GM12878 (cell line): ENCODE data around the gene PCDHGA3. TPM values are rescaled to one million over a fixed set of nuclear protein-coding genes. Genes with fewer than 3 reads are reported as not detected.

ENCODE experiments used
- ATAC-seq: fragments of 200-7000 bp; cut with Tn5 transposase; 3 replicates; pipeline ENCODE4 v1.9.1; 2020; ENCODE audit warnings: mild to moderate bottlenecking, moderate library complexity
- BruUV-seq: library from RNA; stranded (reverse); fragments of 400-500 nt; replicated peaks from 2 replicates; lab custom pipeline; 2021; lab: Mats Ljungman, UMichigan
- CTCF ChIA-PET: fragments of 300-600 bp; sonication (Branson Sonifier 250); formaldehyde crosslinking; extraction: SDS; loops from one replicate; lab custom pipeline; 2021; ENCODE audit warnings: inconsistent platforms; lab: Yijun Ruan, JAX
- POLR2A ChIA-PET: fragments of 350-600 bp; formaldehyde crosslinking; extraction: SDS; loops from one replicate; lab custom pipeline; 2021; ENCODE audit warnings: inconsistent platforms; lab: Charles Lee
- RAD21 ChIA-PET: fragments of 300-600 bp; sonication (Branson Sonifier 250); formaldehyde crosslinking; loops from one replicate; lab custom pipeline; 2023; ENCODE audit warnings: antibody characterized with exemption; ENCODE audit not compliant: unreplicated experiment; lab: Charles Lee
- SMC1A ChIA-PET: fragments of 300-600 bp; sonication (Branson Sonifier 250); formaldehyde crosslinking; loops from one replicate; lab custom pipeline; 2023; ENCODE audit not compliant: unreplicated experiment, uncharacterized antibody; lab: Charles Lee
- DNase-seq: peaks from one replicate; pipeline ENCODE4 v3.0.0-alpha.2; 2011; ENCODE audit warnings: low read depth, low spot score
- FAIRE-seq: peaks from 3 replicates; lab custom pipeline; 2011; peaks lifted over from hg19 to GRCh38; lab: Jason Lieb, UNC
- H2AFZ ChIP-seq: 2 replicates; pipeline ENCODE4 v1.6.0; 2011; ENCODE audit warnings: low read depth, low read length, control low read depth; ENCODE audit not compliant: control insufficient read depth
- H3K27ac ChIP-seq: 2 replicates; pipeline ENCODE4 v1.5.1; 2011; ENCODE audit warnings: control low read depth; ENCODE audit not compliant: control insufficient read depth, insufficient read depth
- H3K27me3 ChIP-seq, 2 experiments: replicated peaks in 1 of 2; 2 replicates each; pipeline versions ENCODE4 v1.6.0 to v1.6.1; 2011; ENCODE audit warnings: low read length in 1 of 2; ENCODE audit not compliant: control insufficient read depth in 2 of 2, insufficient read depth in 2 of 2
- H3K36me3 ChIP-seq, 2 experiments: 2 replicates each; pipeline ENCODE4 v1.5.1; 2011; ENCODE audit warnings: low read length in 1 of 2; ENCODE audit not compliant: control insufficient read depth in 2 of 2, insufficient read depth in 2 of 2
- H3K4me1 ChIP-seq: 2 replicates; pipeline ENCODE4 v1.6.1; 2011; ENCODE audit warnings: mild to moderate bottlenecking, low read length, moderate library complexity, mixed read lengths; ENCODE audit not compliant: control insufficient read depth, insufficient read depth
- H3K4me2 ChIP-seq: 2 replicates; pipeline ENCODE4 v1.6.0; 2011; ENCODE audit warnings: control low read depth; ENCODE audit not compliant: control insufficient read depth, insufficient read depth
- H3K4me3 ChIP-seq: fragments of 200-600 bp; sonication (generic); 2 replicates; pipeline ENCODE4 v1.5.1; 2016
- H3K79me2 ChIP-seq: 2 replicates; pipeline ENCODE4 v1.6.0; 2011; ENCODE audit warnings: low read length; ENCODE audit not compliant: control insufficient read depth, insufficient read depth
- H3K9ac ChIP-seq: 2 replicates; pipeline ENCODE4 v1.8.0; 2011; ENCODE audit warnings: low read length, control low read depth, mixed read lengths; ENCODE audit not compliant: control insufficient read depth, insufficient read depth
- H3K9me3 ChIP-seq: replicated peaks from 3 replicates; pipeline ENCODE4 v1.5.1; 2011; ENCODE audit warnings: mild to moderate bottlenecking, low read length; ENCODE audit not compliant: control insufficient read depth, insufficient read depth
- H4K20me1 ChIP-seq: 2 replicates; pipeline ENCODE4 v1.6.0; 2011; ENCODE audit not compliant: control insufficient read depth, insufficient read depth
- BACH1 ChIP-seq: fragments of 450-650 bp; IDR thresholded peaks from 2 replicates; pipeline ENCODE4 v1.6.1; 2017; ENCODE audit warnings: mild to moderate bottlenecking, borderline replicate concordance
- CBFB ChIP-seq: IDR thresholded peaks from 2 replicates; pipeline ENCODE4 v1.6.1; 2016; ENCODE audit warnings: antibody characterized with exemption, low read depth
- CBX3 ChIP-seq: fragments of 200-600 bp; sonication (generic); IDR thresholded peaks from 2 replicates; pipeline ENCODE4 v1.6.1; 2016; ENCODE audit warnings: low read depth, borderline replicate concordance
- EZH2 ChIP-seq: IDR thresholded peaks from 2 replicates; pipeline ENCODE4 v1.6.1; 2012; ENCODE audit warnings: low read depth, mild to moderate bottlenecking, control low read depth, inconsistent platforms, low read length, borderline replicate concordance; ENCODE audit not compliant: control insufficient read depth
- HDGF ChIP-seq: fragments of 450-650 bp; IDR thresholded peaks from 2 replicates; pipeline ENCODE4 v1.6.1; 2016; ENCODE audit warnings: antibody characterized with exemption
- JUND ChIP-seq: IDR thresholded peaks from 2 replicates; pipeline ENCODE4 v1.6.1; 2012; ENCODE audit warnings: low read depth, mild to moderate bottlenecking, low read length, improper control_type of control experiment, moderate library complexity
- MXI1 ChIP-seq: fragments of 150-350 bp; IDR thresholded peaks from 2 replicates; pipeline ENCODE4 v1.6.1; 2011; ENCODE audit warnings: low read depth, mild to moderate bottlenecking, inconsistent platforms, low read length, improper control_type of control experiment
- NR2F1 ChIP-seq: fragments of 450-650 bp; conservative IDR thresholded peaks from 2 replicates; pipeline ENCODE4 v1.6.1; 2017; ENCODE audit warnings: mild to moderate bottlenecking
- PAX5 ChIP-seq: IDR thresholded peaks from 2 replicates; pipeline ENCODE4 v1.6.1; 2011; ENCODE audit warnings: low read depth, low read length, borderline replicate concordance
- PML ChIP-seq: IDR thresholded peaks from 2 replicates; pipeline ENCODE4 v1.6.1; 2012; ENCODE audit warnings: low read length, inconsistent platforms
- POU2F2 ChIP-seq: IDR thresholded peaks from 3 replicates; pipeline ENCODE4 v1.6.1; 2011; ENCODE audit warnings: low read depth, mild to moderate bottlenecking, low read length, borderline replicate concordance
- SRF ChIP-seq, 2 experiments: IDR thresholded peaks; 2 replicates each; pipeline ENCODE4 v1.6.1; 2011; ENCODE audit warnings: low read depth in 2 of 2, low read length in 2 of 2, mild to moderate bottlenecking in 1 of 2, moderate library complexity in 1 of 2
- STAT1 ChIP-seq: fragments of 450-650 bp; conservative IDR thresholded peaks from 2 replicates; pipeline ENCODE4 v1.6.1; 2014; ENCODE audit warnings: antibody characterized with exemption, mild to moderate bottlenecking
- TBL1XR1 ChIP-seq: IDR thresholded peaks from 2 replicates; pipeline ENCODE4 v1.6.1; 2012; ENCODE audit warnings: low read depth, low read length, improper control_type of control experiment
- TCF7 ChIP-seq: IDR thresholded peaks from 2 replicates; pipeline ENCODE4 v1.6.1; 2014; ENCODE audit warnings: antibody characterized with exemption, borderline replicate concordance
- WRNIP1 ChIP-seq: IDR thresholded peaks from 2 replicates; pipeline ENCODE4 v1.6.1; 2011; ENCODE audit warnings: low read depth, low read length, improper control_type of control experiment, borderline replicate concordance
- WGBS: methylation state at CpG from one replicate; pipeline ENCODE4 v1.1.6; 2016; ENCODE audit warnings: low lambda C conversion rate; ENCODE audit not compliant: insufficient replicate concordance, insufficient coverage; ENCODE audit errors: missing lambda C conversion rate; 5-methylcytosine and 5-hydroxymethylcytosine counted together
- in situ Hi-C: fragments of 300-500 bp; cut with MboI; formaldehyde crosslinking; loops from 9 replicates; pipeline ENCODE4 v1.14.3; 2018; ENCODE audit warnings: mixed read lengths
- intact Hi-C: fragments of 100-400 bp; cut with micrococcal nuclease; formaldehyde crosslinking; loops from one replicate; pipeline ENCODE4 v1.14.2; 2022; ENCODE audit not compliant: unreplicated experiment
- polyA plus RNA-seq, 11 experiments: library from polyadenylated mRNA; depleted of rRNA in 4 of 11; unstranded in 6 of 11; stranded (reverse) in 5 of 11; fragments of >200 nt; fragmentation: Nextera tagmentation in 4 of 11; fragmentation: Illumina TruSeq in 1 of 11; extraction: Ambion mirVana in 4 of 11; extraction: Trizol in 1 of 11; gene quantifications; 1 replicate in 1 of 11; 2 replicates in 10 of 11; pipeline versions ENCODE4 v1.2.1 to v1.2.3, GENCODE V29; 2011 to 2016; ENCODE audit warnings: inconsistent platforms in 2 of 11, missing spikeins in 2 of 11, low read depth in 1 of 11
- total RNA-seq, 4 experiments: library from RNA; depleted of rRNA in 3 of 4; stranded (reverse); fragments of >200 nt in 3 of 4; fragmentation: Illumina TruSeq in 1 of 4; extraction: Trizol in 1 of 4; gene quantifications; 2 replicates each; pipeline versions ENCODE4 v1.2.1 to v1.2.3, GENCODE V29; 2013 to 2021
- TF ChIP-seq, protein P1 (sequence below): fragments of 450-650 bp; IDR thresholded peaks from 2 replicates; pipeline ENCODE4 v1.6.1; 2017; ENCODE audit warnings: mild to moderate bottlenecking
- TF ChIP-seq, protein P2 (sequence below): IDR thresholded peaks from 2 replicates; pipeline ENCODE4 v1.6.1; 2012; ENCODE audit warnings: improper control_type of control experiment, low read depth, low read length; ENCODE audit not compliant: insufficient replicate concordance

Gene PCDHGA3
- total and polyA plus RNA-seq, 10 of the 15 experiments (the other 5 are each of a cell fraction or from before 2014, with no cell fraction given), result 0.06 to 0.17 (median 0.11) TPM; not detected in 6

DNA sequence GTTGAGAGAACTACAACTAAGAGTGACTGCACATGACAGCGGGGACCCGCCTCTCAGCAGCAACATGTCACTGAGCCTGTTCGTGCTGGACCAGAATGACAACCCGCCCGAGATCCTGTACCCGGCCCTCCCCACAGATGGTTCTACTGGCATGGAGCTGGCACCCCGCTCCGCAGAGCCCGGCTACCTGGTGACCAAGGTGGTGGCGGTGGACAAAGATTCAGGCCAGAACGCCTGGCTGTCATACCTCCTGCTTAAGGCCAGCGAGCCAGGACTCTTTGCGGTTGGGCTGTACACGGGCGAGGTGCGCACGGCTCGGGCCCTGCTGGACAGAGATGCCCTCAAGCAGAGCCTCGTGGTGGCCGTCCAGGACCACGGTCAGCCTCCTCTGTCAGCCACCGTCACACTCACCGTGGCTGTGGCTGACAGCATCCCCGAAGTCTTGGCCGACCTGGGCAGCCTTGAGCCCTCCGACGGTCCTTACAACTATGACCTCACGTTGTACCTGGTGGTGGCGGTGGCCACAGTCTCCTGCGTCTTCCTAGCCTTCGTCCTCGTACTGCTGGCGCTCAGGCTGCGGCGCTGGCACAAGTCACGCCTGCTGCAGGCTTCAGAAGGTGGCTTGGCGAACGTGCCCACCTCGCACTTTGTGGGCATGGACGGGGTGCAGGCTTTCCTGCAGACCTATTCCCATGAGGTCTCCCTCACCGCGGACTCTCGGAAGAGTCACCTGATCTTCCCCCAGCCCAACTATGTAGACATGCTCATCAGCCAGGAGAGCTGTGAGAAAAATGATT lies 41.0 kb downstream of the PCDHGA3 start:
- ChIA-PET SMC1A (no interaction called here), POLR2A (no interaction called here), RAD21 (no interaction called here), CTCF (no interaction called here)
- TF ChIP-seq HDGF, result no peak
- no peak for TF ChIP-seq STAT1
- no peak for TF ChIP-seq POU2F2
- no peak for TF ChIP-seq MXI1
- TF ChIP-seq SRF (IDR thresholded peaks at IDR 0.05; ENCODE audit: low read depth in 2 of 2, low read length in 2 of 2), result no peak
- TF ChIP-seq BACH1, result no peak
- TF ChIP-seq TBL1XR1, result no peak
- no peak for TF ChIP-seq PAX5
- TF ChIP-seq, protein P1, sequence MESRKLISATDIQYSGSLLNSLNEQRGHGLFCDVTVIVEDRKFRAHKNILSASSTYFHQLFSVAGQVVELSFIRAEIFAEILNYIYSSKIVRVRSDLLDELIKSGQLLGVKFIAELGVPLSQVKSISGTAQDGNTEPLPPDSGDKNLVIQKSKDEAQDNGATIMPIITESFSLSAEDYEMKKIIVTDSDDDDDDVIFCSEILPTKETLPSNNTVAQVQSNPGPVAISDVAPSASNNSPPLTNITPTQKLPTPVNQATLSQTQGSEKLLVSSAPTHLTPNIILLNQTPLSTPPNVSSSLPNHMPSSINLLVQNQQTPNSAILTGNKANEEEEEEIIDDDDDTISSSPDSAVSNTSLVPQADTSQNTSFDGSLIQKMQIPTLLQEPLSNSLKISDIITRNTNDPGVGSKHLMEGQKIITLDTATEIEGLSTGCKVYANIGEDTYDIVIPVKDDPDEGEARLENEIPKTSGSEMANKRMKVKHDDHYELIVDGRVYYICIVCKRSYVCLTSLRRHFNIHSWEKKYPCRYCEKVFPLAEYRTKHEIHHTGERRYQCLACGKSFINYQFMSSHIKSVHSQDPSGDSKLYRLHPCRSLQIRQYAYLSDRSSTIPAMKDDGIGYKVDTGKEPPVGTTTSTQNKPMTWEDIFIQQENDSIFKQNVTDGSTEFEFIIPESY, result no peak
- TF ChIP-seq CBFB, result no peak
- TF ChIP-seq, protein P2, sequence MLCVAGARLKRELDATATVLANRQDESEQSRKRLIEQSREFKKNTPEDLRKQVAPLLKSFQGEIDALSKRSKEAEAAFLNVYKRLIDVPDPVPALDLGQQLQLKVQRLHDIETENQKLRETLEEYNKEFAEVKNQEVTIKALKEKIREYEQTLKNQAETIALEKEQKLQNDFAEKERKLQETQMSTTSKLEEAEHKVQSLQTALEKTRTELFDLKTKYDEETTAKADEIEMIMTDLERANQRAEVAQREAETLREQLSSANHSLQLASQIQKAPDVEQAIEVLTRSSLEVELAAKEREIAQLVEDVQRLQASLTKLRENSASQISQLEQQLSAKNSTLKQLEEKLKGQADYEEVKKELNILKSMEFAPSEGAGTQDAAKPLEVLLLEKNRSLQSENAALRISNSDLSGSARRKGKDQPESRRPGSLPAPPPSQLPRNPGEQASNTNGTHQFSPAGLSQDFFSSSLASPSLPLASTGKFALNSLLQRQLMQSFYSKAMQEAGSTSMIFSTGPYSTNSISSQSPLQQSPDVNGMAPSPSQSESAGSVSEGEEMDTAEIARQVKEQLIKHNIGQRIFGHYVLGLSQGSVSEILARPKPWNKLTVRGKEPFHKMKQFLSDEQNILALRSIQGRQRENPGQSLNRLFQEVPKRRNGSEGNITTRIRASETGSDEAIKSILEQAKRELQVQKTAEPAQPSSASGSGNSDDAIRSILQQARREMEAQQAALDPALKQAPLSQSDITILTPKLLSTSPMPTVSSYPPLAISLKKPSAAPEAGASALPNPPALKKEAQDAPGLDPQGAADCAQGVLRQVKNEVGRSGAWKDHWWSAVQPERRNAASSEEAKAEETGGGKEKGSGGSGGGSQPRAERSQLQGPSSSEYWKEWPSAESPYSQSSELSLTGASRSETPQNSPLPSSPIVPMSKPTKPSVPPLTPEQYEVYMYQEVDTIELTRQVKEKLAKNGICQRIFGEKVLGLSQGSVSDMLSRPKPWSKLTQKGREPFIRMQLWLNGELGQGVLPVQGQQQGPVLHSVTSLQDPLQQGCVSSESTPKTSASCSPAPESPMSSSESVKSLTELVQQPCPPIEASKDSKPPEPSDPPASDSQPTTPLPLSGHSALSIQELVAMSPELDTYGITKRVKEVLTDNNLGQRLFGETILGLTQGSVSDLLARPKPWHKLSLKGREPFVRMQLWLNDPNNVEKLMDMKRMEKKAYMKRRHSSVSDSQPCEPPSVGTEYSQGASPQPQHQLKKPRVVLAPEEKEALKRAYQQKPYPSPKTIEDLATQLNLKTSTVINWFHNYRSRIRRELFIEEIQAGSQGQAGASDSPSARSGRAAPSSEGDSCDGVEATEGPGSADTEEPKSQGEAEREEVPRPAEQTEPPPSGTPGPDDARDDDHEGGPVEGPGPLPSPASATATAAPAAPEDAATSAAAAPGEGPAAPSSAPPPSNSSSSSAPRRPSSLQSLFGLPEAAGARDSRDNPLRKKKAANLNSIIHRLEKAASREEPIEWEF, result no peak
- TF ChIP-seq WRNIP1, result no peak
- TF ChIP-seq PML, result no peak
- no peak for TF ChIP-seq JUND
- no peak for TF ChIP-seq NR2F1
- TF ChIP-seq CBX3, result no peak
- no peak for TF ChIP-seq EZH2
- no peak for TF ChIP-seq TCF7
- H3K9me3 ChIP-seq, result peaks cover 5% of the 10 kb centered on the region; the same call in 2 of the 3 replicates
- H2AFZ ChIP-seq, result no peak overlapping the region
- H4K20me1 ChIP-seq, result no peaks in the 10 kb centered on the region
- no peaks in the 10 kb centered on the region for H3K36me3 ChIP-seq
- DNase-seq (no peak), ATAC-seq (no peak), FAIRE-seq (no peak)
- no peak overlapping the region for H3K27ac ChIP-seq
- BruUV-seq, result no TSS peak
- no peak overlapping the region for H3K9ac ChIP-seq
- no peaks in the 10 kb centered on the region for H3K79me2 ChIP-seq
- H3K27me3 ChIP-seq, result no peaks in the 10 kb centered on the region
- intact Hi-C loops, result no loop called here
- 95% methylated on average over 43 of the region's 43 CpGs for WGBS
- in situ Hi-C loops, result no loop called here
- no peak overlapping the region for H3K4me2 ChIP-seq
- no peaks in the 10 kb centered on the region for H3K4me1 ChIP-seq
- no peak overlapping the region for H3K4me3 ChIP-seq
